Endothelial cell (in vitro differentiated cells): ENCODE data around the gene NCBP3. TPM values are rescaled to one million over a fixed set of nuclear protein-coding genes. Genes with fewer than 3 reads are reported as not detected.

ENCODE experiments used
- DNase-seq: peaks from one replicate; pipeline ENCODE4 v3.0.0; 2021; ENCODE audit warnings: low spot score
- H3K27ac Mint-ChIP-seq: one replicate; pipeline ENCODE4 v1.8.0; 2021; ENCODE audit warnings: mixed read lengths, inconsistent platforms; ENCODE audit not compliant: unreplicated experiment
- H3K27me3 Mint-ChIP-seq: one replicate; pipeline ENCODE4 v1.8.0; 2021; ENCODE audit warnings: mild to moderate bottlenecking, moderate library complexity, mixed read lengths, inconsistent platforms; ENCODE audit not compliant: unreplicated experiment
- H3K36me3 Mint-ChIP-seq: one replicate; pipeline ENCODE4 v1.8.0; 2021; ENCODE audit warnings: mild to moderate bottlenecking, low read depth, mixed read lengths, inconsistent platforms; ENCODE audit not compliant: unreplicated experiment
- H3K4me1 Mint-ChIP-seq: one replicate; pipeline ENCODE4 v1.8.0; 2021; ENCODE audit warnings: mild to moderate bottlenecking, mixed read lengths, inconsistent platforms; ENCODE audit not compliant: unreplicated experiment
- H3K4me3 Mint-ChIP-seq: one replicate; pipeline ENCODE4 v1.8.0; 2021; ENCODE audit warnings: mild to moderate bottlenecking, mixed read lengths, inconsistent platforms; ENCODE audit not compliant: unreplicated experiment
- H3K9me3 Mint-ChIP-seq: one replicate; pipeline ENCODE4 v1.8.0; 2021; ENCODE audit warnings: mixed read lengths, inconsistent platforms; ENCODE audit not compliant: unreplicated experiment
- CTCF ChIP-seq: fragments of 200-600 bp; sonication (generic); IDR thresholded peaks from one replicate; pipeline ENCODE4 v1.5.0; 2021; ENCODE audit warnings: antibody characterized with exemption; ENCODE audit not compliant: unreplicated experiment
- total RNA-seq: library from RNA; stranded (reverse); fragmentation: NEBNext Ultra II Directional; extraction: Animal tissue kit (Norgen Biotek cat#: 25700); gene quantifications from one replicate; pipeline ENCODE4 v1.2.1, GENCODE V29; 2021; ENCODE audit not compliant: unreplicated experiment

NCBP3 gene
- total RNA-seq, 1 donor from 2014 or later: 84.4 TPM

GRCh38 chr17:3890082-3890877 is 44.2 kb upstream of the NCBP3 start:
- Mint-ChIP-seq H3K27ac (no peak overlapping the region), H3K4me1 (peaks cover 46% of the 10 kb centered on the region), H3K36me3 (peaks cover 11% of the 10 kb centered on the region), H3K27me3 (peaks cover 22% of the 10 kb centered on the region), H3K9me3 (no peaks in the 10 kb centered on the region), H3K4me3 (no peak overlapping the region)
- no peak for DNase-seq
- TF ChIP-seq CTCF: no peak

- DNase-seq: no peak
- no peak for TF ChIP-seq CTCF
- Mint-ChIP-seq H3K4me1 (peaks cover 40% of the 10 kb centered on the region), H3K27ac (no peak overlapping the region), H3K9me3 (no peaks in the 10 kb centered on the region), H3K27me3 (peaks cover 26% of the 10 kb centered on the region), H3K36me3 (peaks cover 18% of the 10 kb centered on the region), H3K4me3 (no peak overlapping the region)
Observed at GRCh38 chr17:3889325-3890012, 43.4 kb upstream of the NCBP3 start.

- DNase-seq: no peak
- H3K9me3 Mint-ChIP-seq: no peaks in the 10 kb centered on the region
- no peak overlapping the region for H3K27ac Mint-ChIP-seq
- H3K4me3 Mint-ChIP-seq: no peak overlapping the region
- no peak for TF ChIP-seq CTCF
- peaks cover 31% of the 10 kb centered on the region for H3K4me1 Mint-ChIP-seq
- H3K36me3 Mint-ChIP-seq: peaks cover 12% of the 10 kb centered on the region
- peaks cover 20% of the 10 kb centered on the region for H3K27me3 Mint-ChIP-seq
Observed at GRCh38 chr17:3888343-3889171, 42.5 kb upstream of the NCBP3 start.

- H3K9me3 Mint-ChIP-seq: no peaks in the 10 kb centered on the region
- peak overlapping the region; percentile 79 for H3K27ac Mint-ChIP-seq
- no peak overlapping the region for H3K4me3 Mint-ChIP-seq
- DNase-seq: no peak
- H3K27me3 Mint-ChIP-seq: peaks cover 22% of the 10 kb centered on the region
- peaks cover 29% of the 10 kb centered on the region for H3K4me1 Mint-ChIP-seq
- TF ChIP-seq CTCF: no peak
- H3K36me3 Mint-ChIP-seq: peaks cover 12% of the 10 kb centered on the region
Observed at GRCh38 chr17:3887804-3888203, 41.8 kb upstream of the NCBP3 start.
